A673 (cell line): ENCODE results near the gene ECSCR. TPM values are rescaled to one million over a fixed set of nuclear protein-coding genes. Genes with fewer than 3 reads are reported as not detected.
A peak's percentile ranks its signal among the peaks of the same experiment; 100 is the strongest.

ENCODE experiments used
- BruUV-seq: library from RNA; stranded (reverse); fragments of 400-500 nt; replicated peaks from 2 replicates; lab custom pipeline; 2021; lab: Mats Ljungman, UMichigan
- CTCF ChIA-PET: fragments of 300-600 bp; sonication (Branson Sonifier 250); formaldehyde crosslinking; loops from one replicate; lab custom pipeline; 2022; ENCODE audit warnings: antibody characterized with exemption; lab: Charles Lee
- POLR2A ChIA-PET: fragments of 300-600 bp; sonication (Branson Sonifier 250); formaldehyde crosslinking; loops from one replicate; lab custom pipeline; 2022; ENCODE audit warnings: antibody characterized with exemption; ENCODE audit not compliant: low non-redundant PET; lab: Charles Lee
- DNase-seq: peaks from one replicate; pipeline ENCODE4 v3.0.0-alpha.2; 2015; ENCODE audit warnings: low spot score
- H3K27ac ChIP-seq: fragments of 200-600 bp; sonication (generic); 2 replicates; pipeline ENCODE4 v1.5.1; 2016; ENCODE audit warnings: mixed run types, low read depth, mild to moderate bottlenecking, mixed read lengths, antibody characterized with exemption, low read length; ENCODE audit not compliant: poor library complexity, severe bottlenecking
- H3K27me3 ChIP-seq: fragments of 200-600 bp; sonication (generic); replicated peaks from 2 replicates; pipeline ENCODE4 v1.6.1; 2017; ENCODE audit warnings: mixed run types, low read depth, mild to moderate bottlenecking, mixed read lengths, antibody characterized with exemption, low read length; ENCODE audit not compliant: insufficient read depth, poor library complexity
- H3K36me3 ChIP-seq: fragments of 200-600 bp; sonication (generic); 2 replicates; pipeline ENCODE4 v1.6.1; 2016; ENCODE audit warnings: mixed run types, mild to moderate bottlenecking, mixed read lengths, antibody characterized with exemption, low read length; ENCODE audit not compliant: insufficient read depth, poor library complexity, severe bottlenecking
- H3K4me1 ChIP-seq: fragments of 200-600 bp; sonication (generic); 2 replicates; pipeline ENCODE4 v1.6.1; 2017; ENCODE audit warnings: mixed run types, mild to moderate bottlenecking, mixed read lengths, antibody characterized with exemption, low read length; ENCODE audit not compliant: insufficient read depth, poor library complexity, severe bottlenecking
- H3K4me3 ChIP-seq: fragments of 200-600 bp; sonication (generic); 2 replicates; pipeline ENCODE4 v1.5.1; 2016; ENCODE audit warnings: low read depth, mixed run types, mild to moderate bottlenecking, mixed read lengths, low read length; ENCODE audit not compliant: poor library complexity, severe bottlenecking
- H3K9me3 ChIP-seq: fragments of 200-600 bp; sonication (generic); 2 replicates; pipeline ENCODE4 v1.6.1; 2016; ENCODE audit warnings: mixed run types, low read depth, mild to moderate bottlenecking, mixed read lengths, antibody characterized with exemption, low read length; ENCODE audit not compliant: poor library complexity, severe bottlenecking
- EZH2 ChIP-seq: fragments of 200-600 bp; sonication (generic); IDR thresholded peaks from 2 replicates; pipeline ENCODE4 v1.6.1; 2017; ENCODE audit warnings: borderline replicate concordance, low read depth, mild to moderate bottlenecking, mixed read lengths, antibody characterized with exemption, low read length; ENCODE audit not compliant: poor library complexity, severe bottlenecking
- intact Hi-C: fragments of 100-400 bp; cut with micrococcal nuclease; formaldehyde crosslinking; loops from one replicate; pipeline ENCODE4 v1.10.0; 2022; ENCODE audit not compliant: unreplicated experiment
- total RNA-seq: library from RNA; stranded (reverse); gene quantifications from 2 replicates; pipeline ENCODE4 v1.2.3, GENCODE V29; 2021
- TF ChIP-seq, protein P1 (sequence below): fragments of 300-800, 200-600 bp; sonication (generic); conservative IDR thresholded peaks from 2 replicates; pipeline ENCODE4 v1.5.1; 2017; ENCODE audit warnings: low read depth, mild to moderate bottlenecking, antibody characterized with exemption, low read length, moderate library complexity, mixed read lengths

Gene ECSCR
- total RNA-seq, 1 experiment from 2014 or later = 1.6 TPM

DNA sequence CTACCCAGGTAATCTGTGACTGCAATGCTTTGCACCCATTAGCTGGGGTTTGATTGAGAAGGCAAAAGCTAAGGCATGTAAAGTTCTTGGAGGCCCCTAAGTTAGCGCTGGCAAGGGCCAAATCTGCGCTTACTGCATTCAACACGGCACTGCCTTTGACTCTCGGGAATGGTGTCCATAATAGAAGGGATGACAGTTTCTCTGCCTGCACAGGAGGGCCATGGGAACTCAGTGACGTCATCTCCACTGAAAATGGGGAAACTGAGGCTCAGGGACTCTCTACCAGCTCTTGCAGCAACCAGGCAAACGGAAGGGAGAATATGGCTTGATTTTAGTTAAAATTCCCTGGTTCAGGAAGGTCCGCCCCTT lies 59.1 kb downstream of the ECSCR start:
- no peak for DNase-seq
- TF ChIP-seq EZH2 = no peak
- TF ChIP-seq, protein P1, sequence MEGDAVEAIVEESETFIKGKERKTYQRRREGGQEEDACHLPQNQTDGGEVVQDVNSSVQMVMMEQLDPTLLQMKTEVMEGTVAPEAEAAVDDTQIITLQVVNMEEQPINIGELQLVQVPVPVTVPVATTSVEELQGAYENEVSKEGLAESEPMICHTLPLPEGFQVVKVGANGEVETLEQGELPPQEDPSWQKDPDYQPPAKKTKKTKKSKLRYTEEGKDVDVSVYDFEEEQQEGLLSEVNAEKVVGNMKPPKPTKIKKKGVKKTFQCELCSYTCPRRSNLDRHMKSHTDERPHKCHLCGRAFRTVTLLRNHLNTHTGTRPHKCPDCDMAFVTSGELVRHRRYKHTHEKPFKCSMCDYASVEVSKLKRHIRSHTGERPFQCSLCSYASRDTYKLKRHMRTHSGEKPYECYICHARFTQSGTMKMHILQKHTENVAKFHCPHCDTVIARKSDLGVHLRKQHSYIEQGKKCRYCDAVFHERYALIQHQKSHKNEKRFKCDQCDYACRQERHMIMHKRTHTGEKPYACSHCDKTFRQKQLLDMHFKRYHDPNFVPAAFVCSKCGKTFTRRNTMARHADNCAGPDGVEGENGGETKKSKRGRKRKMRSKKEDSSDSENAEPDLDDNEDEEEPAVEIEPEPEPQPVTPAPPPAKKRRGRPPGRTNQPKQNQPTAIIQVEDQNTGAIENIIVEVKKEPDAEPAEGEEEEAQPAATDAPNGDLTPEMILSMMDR = no peak
- Histone ChIP-seq H3K9me3 (no peaks in the 10 kb centered on the region), H3K4me3 (peak overlapping the region; percentile 48), H3K27me3 (no peaks in the 10 kb centered on the region), H3K27ac (peak overlapping the region; percentile 93), H3K36me3 (no peaks in the 10 kb centered on the region), H3K4me1 (peaks cover 8% of the 10 kb centered on the region)
- intact Hi-C loops = no loop called here
- ChIA-PET CTCF (interaction anchor here (0.6 kb wide), 1 partner anchor 171 kb away, joined by 6 read pairs; no protein-coding TSS in a partner anchor), POLR2A (no interaction called here)
- TSS peak; percentile 94 for BruUV-seq

DNA sequence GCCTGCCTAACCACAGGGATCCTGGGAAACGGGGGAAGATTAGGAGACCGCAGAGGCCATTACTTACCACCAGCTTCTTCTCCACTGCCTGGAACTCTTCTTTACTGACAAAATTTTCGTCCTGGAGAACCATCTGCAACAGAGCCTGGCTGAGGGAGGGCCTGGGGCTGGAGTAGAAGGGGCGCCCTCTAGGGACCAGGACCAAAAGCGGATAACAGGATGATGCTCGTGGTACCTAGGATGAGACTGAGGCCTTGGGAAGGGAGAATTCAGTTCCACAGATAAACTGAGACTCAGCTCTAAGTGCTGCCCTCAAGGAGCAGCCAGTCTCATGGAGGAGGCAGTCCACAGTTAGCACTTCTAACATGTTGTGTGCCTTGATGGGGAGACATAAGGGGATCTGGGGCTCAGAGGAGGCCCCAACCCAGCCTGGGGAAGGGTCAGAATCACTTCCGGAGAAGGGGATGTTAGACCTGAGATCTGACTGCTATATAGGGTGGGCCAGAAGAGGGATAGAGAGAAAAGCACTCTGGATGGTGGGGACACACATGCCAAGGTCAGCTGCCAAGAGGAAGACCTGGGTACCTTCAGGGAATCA lies 59.9 kb downstream of the ECSCR start:
- BruUV-seq = no TSS peak
- ChIA-PET CTCF (interaction anchor here (0.7 kb wide), 1 partner anchor 767 kb away, joined by 4 read pairs; no protein-coding TSS in a partner anchor), POLR2A (no interaction called here)
- Histone ChIP-seq H3K27me3 (no peaks in the 10 kb centered on the region), H3K27ac (peak overlapping the region; percentile 93), H3K4me3 (peak overlapping the region; percentile 48), H3K4me1 (peaks cover 8% of the 10 kb centered on the region), H3K36me3 (no peaks in the 10 kb centered on the region), H3K9me3 (no peaks in the 10 kb centered on the region)
- intact Hi-C loops = no loop called here
- TF ChIP-seq, protein P1 = peak; percentile 63
- TF ChIP-seq EZH2 = no peak
- peak; percentile 62 for DNase-seq

DNA sequence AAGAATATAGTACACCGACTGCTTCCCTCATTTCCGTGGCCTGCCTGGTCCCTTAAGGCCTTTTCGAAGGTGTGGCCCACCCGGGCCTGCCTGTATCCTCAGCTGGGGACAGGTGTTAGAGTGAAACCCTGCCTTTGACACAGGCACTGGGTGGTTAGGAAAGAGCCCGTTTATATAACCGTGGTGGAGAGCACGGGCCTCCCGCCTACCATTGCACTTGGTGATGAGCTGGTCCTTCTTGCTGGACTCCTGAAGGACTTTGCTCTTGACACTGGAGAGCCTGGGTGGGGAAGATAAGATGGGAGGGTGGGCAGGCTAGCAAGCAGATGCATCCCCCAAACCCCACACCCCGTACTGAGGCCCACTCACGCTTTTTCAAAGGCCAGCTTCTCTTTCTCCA lies 61.0 kb downstream of the ECSCR start:
- DNase-seq = no peak
- BruUV-seq = no TSS peak
- POLR2A ChIA-PET = no interaction called here
- Histone ChIP-seq H3K9me3 (no peaks in the 10 kb centered on the region), H3K4me3 (no peak overlapping the region), H3K27ac (no peak overlapping the region), H3K27me3 (no peaks in the 10 kb centered on the region), H3K4me1 (peaks cover 8% of the 10 kb centered on the region), H3K36me3 (no peaks in the 10 kb centered on the region)
- intact Hi-C loops = no loop called here
- CTCF ChIA-PET = no interaction called here
- TF ChIP-seq, protein P1 = no peak
- no peak for TF ChIP-seq EZH2
